HUES6 (cell line): ENCODE results near the gene ZNF516.

Experiments used
- H3K27ac ChIP-seq: 2 replicates; pipeline ENCODE4 v1.7.0; 2013; ENCODE audit warnings: low read depth, mild to moderate bottlenecking, low read length, inconsistent platforms
- H3K27me3 ChIP-seq: 2 replicates; pipeline ENCODE4 v1.6.1; 2013; ENCODE audit warnings: low read length; ENCODE audit not compliant: control insufficient read depth, insufficient read depth
- H3K36me3 ChIP-seq: 2 replicates; pipeline ENCODE4 v1.6.1; 2013; ENCODE audit warnings: low read length; ENCODE audit not compliant: control insufficient read depth, insufficient read depth
- H3K4me1 ChIP-seq: 2 replicates; pipeline ENCODE4 v1.6.1; 2013; ENCODE audit warnings: low read length; ENCODE audit not compliant: control insufficient read depth, insufficient read depth
- H3K4me3 ChIP-seq: 2 replicates; pipeline ENCODE4 v1.5.1; 2013; ENCODE audit warnings: low read depth, low read length
- H3K9ac ChIP-seq: one replicate; pipeline ENCODE4 v1.6.1; 2013; ENCODE audit warnings: mild to moderate bottlenecking, low read length
- H3K9me3 ChIP-seq: 2 replicates; pipeline ENCODE4 v1.6.1; 2013; ENCODE audit warnings: low read depth, low read length; ENCODE audit not compliant: control insufficient read depth, insufficient read depth

The ZNF516 gene

DNA sequence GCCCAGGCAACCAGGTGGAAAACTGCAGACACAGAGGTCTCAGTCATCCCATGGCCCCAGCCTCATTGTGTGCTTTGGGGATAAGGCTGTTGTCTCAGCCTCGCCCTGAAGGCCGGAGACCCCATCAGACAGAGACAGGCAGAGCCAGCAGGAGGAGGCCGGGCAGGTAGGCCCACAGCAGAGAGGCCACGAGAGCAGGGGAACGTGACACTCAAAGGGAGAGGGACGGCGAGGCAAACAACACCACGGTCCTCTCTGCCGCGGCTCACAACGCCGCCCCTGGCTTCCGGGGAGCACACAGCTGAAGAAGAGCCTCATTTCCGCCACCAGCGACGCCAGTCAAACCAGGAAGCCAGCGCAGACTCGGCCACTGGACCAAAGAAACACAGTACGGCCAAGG is 103.3 kb downstream of the ZNF516 start:
- Histone ChIP-seq H3K27me3 (no peaks in the 10 kb centered on the region), H3K36me3 (no peaks in the 10 kb centered on the region), H3K4me1 (0 out of 2 replicates have a peak, but pooled peaks cover 2% of the 10 kb centered on the region), H3K4me3 (no peak overlapping the region), H3K9ac (no peak overlapping the region), H3K9me3 (no peaks in the 10 kb centered on the region; the same call in 1 of the 2 replicates), H3K27ac (no peak overlapping the region)

DNA sequence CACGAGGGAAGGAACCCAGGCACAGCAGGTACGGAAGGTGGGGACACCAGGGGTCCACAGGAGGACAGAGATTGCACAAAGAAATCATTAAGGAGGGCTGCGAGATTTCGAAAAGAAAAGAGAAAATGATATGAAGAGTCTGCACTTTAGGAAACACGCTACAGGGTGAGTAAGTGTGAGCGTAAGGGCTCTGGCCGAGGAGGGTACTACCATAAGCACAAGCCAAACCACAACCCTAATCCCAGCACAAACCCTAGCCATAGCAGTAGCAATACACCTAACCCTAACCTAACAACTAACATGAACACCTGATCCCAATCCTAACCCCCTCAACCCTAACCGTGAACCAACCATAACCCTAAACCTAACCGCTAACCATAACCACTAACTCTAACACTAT is 104.0 kb downstream of the ZNF516 start:
- H3K4me1 ChIP-seq: 0 out of 2 replicates have a peak, but pooled peaks cover 2% of the 10 kb centered on the region
- no peaks in the 10 kb centered on the region for H3K27me3 ChIP-seq
- H3K9ac ChIP-seq: no peak overlapping the region
- H3K36me3 ChIP-seq: no peaks in the 10 kb centered on the region
- H3K27ac ChIP-seq: no peak overlapping the region
- no peaks in the 10 kb centered on the region; the same call in 1 of the 2 replicates for H3K9me3 ChIP-seq
- no peak overlapping the region for H3K4me3 ChIP-seq

DNA sequence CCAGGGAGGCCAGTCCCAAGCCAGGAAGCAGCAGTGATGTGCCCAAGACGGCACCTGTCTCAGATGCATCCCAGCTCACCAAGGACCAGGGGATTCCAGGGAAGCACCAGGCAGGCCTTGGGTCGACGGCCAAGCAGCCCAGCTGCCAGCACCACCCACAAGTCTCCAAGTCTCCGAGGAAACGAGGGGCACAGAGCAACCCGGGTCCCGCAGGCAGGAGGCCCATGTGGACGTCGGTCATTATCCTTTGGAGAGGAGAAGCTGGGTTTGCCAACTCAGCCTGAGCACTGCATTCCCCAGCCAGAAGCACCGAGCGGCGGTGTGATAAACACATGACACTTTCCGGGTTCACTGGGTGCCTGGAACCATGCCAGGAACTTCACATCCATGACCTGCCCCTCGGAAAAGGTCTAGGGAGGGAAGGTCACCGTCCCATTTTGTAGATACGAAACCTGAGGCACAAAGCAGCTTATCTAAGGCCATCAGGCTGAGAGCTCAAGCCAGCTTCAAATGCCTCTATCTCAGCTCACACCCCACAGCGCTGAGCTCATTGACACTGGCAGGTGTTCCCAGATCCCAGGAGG is 104.5 kb downstream of the ZNF516 start:
- H3K9ac ChIP-seq: no peak overlapping the region
- no peak overlapping the region for H3K27ac ChIP-seq
- no peaks in the 10 kb centered on the region for H3K36me3 ChIP-seq
- H3K9me3 ChIP-seq: no peaks in the 10 kb centered on the region; the same call in 1 of the 2 replicates
- no peak overlapping the region for H3K4me3 ChIP-seq
- H3K27me3 ChIP-seq: no peaks in the 10 kb centered on the region
- H3K4me1 ChIP-seq: 0 out of 2 replicates have a peak, but pooled peaks cover 2% of the 10 kb centered on the region

DNA sequence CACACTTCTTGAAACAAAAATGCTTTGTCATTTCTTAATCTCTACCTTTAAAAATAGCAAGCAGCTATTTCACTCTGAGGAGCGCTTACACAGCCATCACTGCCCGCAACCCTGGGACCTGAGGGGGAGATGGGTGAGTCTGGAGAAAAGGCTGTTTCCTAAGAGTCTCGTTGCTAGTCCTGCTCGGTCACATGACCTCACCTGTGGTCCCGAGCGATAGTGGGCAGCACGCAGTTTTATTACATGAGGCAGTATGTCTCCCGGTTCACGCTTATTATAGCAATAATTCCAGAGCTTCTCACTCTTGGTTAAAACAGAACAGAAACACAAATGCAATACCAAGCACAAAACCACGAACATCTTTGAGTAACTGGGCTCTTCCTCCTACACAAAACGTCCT is 105.3 kb downstream of the ZNF516 start:
- Histone ChIP-seq H3K4me3 (no peak overlapping the region), H3K9ac (no peak overlapping the region), H3K36me3 (no peaks in the 10 kb centered on the region), H3K4me1 (no peaks in the 10 kb centered on the region), H3K9me3 (no peaks in the 10 kb centered on the region; the same call in 1 of the 2 replicates), H3K27me3 (no peaks in the 10 kb centered on the region), H3K27ac (no peak overlapping the region)

DNA sequence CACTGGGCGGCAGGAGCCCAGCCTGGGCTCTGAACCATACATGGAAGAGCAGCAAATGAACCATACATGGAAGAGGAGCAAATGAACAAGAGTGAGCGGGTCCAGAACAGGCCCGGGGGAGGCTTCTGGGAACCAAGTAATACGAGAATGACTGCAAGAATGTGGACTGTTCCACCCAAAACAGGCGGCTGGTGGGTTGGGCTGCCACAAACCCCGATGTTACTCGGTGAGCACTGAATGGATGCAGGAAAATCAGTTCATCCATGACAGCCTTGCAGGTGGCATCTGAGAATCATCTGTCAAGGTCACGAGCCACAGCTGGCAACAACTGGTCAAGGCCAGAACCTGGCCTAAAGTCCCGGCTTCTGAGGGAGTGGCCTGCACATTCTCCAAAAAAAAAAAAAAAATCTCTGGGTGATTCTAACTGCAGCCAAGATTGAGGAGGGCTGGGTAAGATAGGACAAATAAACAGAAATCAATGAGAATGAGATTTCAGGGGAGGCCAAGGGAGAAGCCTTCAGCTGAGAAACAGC is 106.1 kb downstream of the ZNF516 start:
- H3K27ac ChIP-seq: no peak overlapping the region
- H3K9ac ChIP-seq: no peak overlapping the region
- no peaks in the 10 kb centered on the region for H3K27me3 ChIP-seq
- H3K36me3 ChIP-seq: no peaks in the 10 kb centered on the region
- H3K9me3 ChIP-seq: no peaks in the 10 kb centered on the region; the same call in 1 of the 2 replicates
- no peak overlapping the region for H3K4me3 ChIP-seq
- H3K4me1 ChIP-seq: no peaks in the 10 kb centered on the region

DNA sequence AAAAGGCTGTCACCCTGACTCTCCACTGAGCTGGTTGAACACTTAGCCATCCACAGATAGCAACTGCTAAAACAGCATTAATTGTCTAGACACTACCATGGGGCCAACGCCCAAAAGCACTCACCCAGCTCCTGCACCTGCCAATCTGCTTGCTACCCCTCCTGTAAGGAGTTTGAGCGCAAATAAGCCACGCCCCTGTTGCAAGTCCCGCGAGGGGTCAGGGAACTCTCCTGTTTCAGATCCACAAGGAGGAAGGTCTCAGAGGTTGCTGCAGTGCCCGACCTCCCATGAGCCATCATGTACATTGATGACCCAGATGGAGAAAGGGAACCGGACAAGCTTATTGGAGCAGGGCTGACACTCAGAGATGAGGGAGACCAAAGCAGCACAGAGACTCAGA is 106.8 kb downstream of the ZNF516 start:
- Histone ChIP-seq H3K27me3 (no peaks in the 10 kb centered on the region), H3K4me3 (no peak overlapping the region), H3K9ac (no peak overlapping the region), H3K27ac (no peak overlapping the region), H3K36me3 (no peaks in the 10 kb centered on the region), H3K4me1 (no peaks in the 10 kb centered on the region), H3K9me3 (no peaks in the 10 kb centered on the region; the same call in 1 of the 2 replicates)

DNA sequence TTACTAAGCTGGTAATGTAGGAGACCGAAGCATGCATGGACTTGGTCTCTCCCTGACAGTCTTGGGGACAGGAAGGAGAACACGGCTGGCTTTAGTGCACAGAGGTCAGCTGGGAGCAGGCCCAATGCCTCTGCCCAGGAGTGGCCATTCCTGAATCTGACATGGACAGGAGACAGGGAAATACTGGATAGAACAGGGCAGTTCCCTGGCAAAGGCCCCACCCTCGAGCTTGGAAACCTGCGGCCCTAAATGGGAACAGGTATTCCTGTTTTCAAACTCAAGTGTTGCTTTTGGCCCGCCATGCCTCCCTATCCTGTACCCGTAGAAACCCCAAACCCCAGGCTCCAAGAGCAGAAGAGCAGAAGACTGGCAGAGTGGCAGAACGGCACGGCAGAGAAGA is 107.4 kb downstream of the ZNF516 start:
- Histone ChIP-seq H3K27me3 (no peaks in the 10 kb centered on the region), H3K4me1 (no peaks in the 10 kb centered on the region), H3K27ac (no peak overlapping the region), H3K4me3 (no peak overlapping the region), H3K9ac (no peak overlapping the region), H3K9me3 (no peaks in the 10 kb centered on the region; the same call in 1 of the 2 replicates), H3K36me3 (no peaks in the 10 kb centered on the region)

DNA sequence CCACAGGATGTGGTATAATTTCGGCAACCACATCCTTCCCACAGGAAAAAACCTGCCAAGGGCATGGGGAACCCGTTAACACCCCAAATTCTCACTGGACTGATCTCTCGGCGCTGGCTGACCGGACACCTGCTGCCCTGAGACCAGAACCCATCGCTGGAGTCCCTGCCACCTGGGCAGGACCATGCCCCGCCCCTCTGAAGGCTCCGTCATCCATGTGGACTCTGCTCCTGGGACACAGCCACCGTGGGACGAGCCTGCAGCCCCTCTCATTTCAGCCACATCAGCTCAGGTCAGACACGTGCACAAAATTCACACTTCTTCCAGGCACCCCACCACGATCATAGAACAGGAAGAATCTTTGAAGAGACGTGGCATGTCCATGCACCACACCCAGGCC is 108.2 kb downstream of the ZNF516 start:
- H3K27ac ChIP-seq: no peak overlapping the region
- H3K27me3 ChIP-seq: no peaks in the 10 kb centered on the region

DNA sequence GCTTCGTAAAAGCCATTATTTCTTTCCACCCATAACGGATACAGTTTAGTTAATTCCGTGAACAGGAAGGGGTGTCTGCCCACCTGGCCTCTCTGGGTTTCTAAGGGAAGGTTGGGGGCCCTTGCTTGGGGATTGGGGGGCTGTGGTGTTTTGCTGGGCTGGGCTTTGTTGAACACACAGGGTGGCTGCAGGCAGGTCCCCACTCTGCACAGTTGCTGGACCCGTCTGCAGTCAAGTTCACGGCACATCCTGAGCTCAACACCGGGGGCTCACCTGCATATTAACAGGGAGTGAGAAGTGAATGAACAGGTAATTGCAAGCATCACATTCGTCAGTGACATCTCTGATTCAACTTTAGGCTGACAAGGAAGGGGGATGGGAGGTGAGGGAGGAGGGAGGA is 109.0 kb downstream of the ZNF516 start:
- Histone ChIP-seq H3K36me3 (no peaks in the 10 kb centered on the region), H3K9me3 (no peaks in the 10 kb centered on the region), H3K4me3 (no peak overlapping the region), H3K27me3 (no peaks in the 10 kb centered on the region), H3K27ac (no peak overlapping the region), H3K9ac (no peak overlapping the region), H3K4me1 (no peaks in the 10 kb centered on the region)

More for the DNA sequence above, 108.2 kb downstream of the ZNF516 start:
- H3K36me3 ChIP-seq: no peaks in the 10 kb centered on the region
- no peak overlapping the region for H3K9ac ChIP-seq
- H3K4me1 ChIP-seq: no peaks in the 10 kb centered on the region
- H3K9me3 ChIP-seq: no peaks in the 10 kb centered on the region; the same call in 1 of the 2 replicates
- H3K4me3 ChIP-seq: no peak overlapping the region

DNA sequence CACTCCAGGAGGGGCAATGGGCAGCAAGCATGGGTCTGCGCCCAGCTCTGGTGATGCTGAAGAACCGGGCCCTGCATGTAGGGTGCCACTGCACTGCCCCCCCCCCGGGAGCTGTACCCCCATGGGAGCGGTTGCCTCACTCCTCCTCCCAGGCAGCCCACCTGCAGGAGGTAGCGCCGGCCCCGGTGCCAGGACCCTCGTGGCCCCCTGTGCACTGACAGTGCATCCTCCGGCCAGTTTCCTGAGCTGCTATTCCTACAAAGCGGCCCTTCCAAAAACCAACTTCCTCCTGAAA is 109.4 kb downstream of the ZNF516 start:
- H3K4me3 ChIP-seq: no peak overlapping the region
- H3K9ac ChIP-seq: no peak overlapping the region
- H3K27ac ChIP-seq: no peak overlapping the region
- H3K36me3 ChIP-seq: no peaks in the 10 kb centered on the region
- H3K27me3 ChIP-seq: no peaks in the 10 kb centered on the region
- H3K4me1 ChIP-seq: peaks cover 1% of the 10 kb centered on the region; the same call in 1 of the 2 replicates
- no peaks in the 10 kb centered on the region for H3K9me3 ChIP-seq

DNA sequence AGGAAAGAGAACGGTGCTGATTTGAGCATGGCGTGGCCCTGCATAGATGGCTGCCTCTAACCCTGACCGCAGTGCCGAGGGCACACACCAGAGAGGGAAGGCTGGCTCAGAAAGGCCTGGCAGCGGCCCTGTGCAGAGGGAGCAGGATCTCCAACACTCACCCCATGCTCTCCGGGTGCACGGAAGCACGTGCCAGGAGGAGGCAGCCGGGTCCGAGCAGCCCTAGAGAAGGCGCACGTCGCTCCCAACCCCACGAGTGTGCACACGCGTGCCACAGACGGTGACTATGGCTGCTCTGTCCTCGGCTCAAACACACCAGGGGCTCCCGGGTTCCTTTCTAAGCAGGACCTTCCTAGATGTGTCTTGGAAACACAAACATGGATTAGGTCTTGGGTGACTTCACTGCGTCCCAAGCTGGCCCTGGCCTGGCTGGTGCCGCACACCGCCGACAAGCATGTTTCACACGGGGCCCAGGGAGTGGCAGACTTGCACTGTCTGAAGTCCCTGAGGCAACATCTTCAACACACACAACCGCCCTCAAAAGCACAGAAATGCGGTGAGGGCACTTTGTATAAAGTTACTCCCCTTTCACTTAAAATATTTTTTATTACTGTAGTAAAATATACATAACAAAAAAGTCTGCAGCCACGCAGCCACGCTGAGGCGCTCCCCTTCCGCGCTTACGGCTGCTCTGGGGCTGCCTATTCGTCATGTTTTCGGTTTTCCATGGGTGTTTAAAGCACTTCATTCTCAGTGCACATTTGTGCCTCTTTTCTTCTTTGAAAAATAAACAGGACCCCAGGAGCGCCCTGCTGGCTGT is 110.0 kb downstream of the ZNF516 start:
- Histone ChIP-seq H3K4me3 (no peak overlapping the region), H3K4me1 (peaks cover 4% of the 10 kb centered on the region; the same call in 1 of the 2 replicates), H3K9me3 (no peaks in the 10 kb centered on the region), H3K27me3 (no peaks in the 10 kb centered on the region), H3K36me3 (no peaks in the 10 kb centered on the region), H3K27ac (no peak overlapping the region), H3K9ac (no peak overlapping the region)
